ENCODE data around the gene DCLK1.

DCLK1 gene

DNA sequence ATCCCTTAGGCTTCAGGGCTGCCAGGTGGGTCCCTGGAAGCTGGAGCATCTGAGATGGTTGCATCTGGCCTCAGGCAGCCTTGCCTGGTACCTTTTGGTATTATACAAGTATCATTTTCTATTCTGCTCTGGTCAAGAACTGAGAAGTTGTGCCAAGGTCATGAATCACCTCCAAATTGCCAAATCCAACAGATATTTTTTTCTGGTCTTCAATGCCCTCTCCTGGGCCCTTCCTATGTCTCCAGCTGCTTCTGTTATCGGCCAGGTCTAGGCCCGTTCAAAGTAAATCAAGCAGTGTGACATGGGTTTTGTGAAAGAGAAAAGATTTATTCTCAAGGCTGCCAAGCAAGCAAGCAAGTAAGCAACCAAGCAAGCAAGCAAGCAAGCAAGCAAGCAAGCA, 383.6 kb downstream of the DCLK1 start:
- Histone ChIP-seq H3K4me1 (ENCODE audit: control insufficient read depth in 1 of 2, insufficient read depth in 2 of 2, low read length in 2 of 2) (no peaks in the 10 kb centered on the region), H3K79me1 (ENCODE audit: low read length) (no peaks in the 10 kb centered on the region), H3K23ac (ENCODE audit: low read length) (no peak overlapping the region), H3K4me3 (ENCODE audit: low read depth, low read length) (no peak overlapping the region), H2BK5ac (ENCODE audit: low read depth, low read length, poor library complexity) (no peak overlapping the region), H3K9me3 (ENCODE audit: insufficient read depth, low read depth, low read length) (no peaks in the 10 kb centered on the region), H3K9ac (ENCODE audit: low read length) (no peak overlapping the region), H4K91ac (ENCODE audit: low read depth, low read length) (no peak overlapping the region), H4K8ac (ENCODE audit: low read depth, low read length) (no peak overlapping the region), H3K18ac (ENCODE audit: low read length) (no peak overlapping the region), H4K12ac (ENCODE audit: low read depth, low read length) (no peak overlapping the region), H3K27ac (ENCODE audit: low read depth, low read length) (no peak overlapping the region), H2BK120ac (ENCODE audit: insufficient read depth, low read length, poor library complexity) (no peak overlapping the region), H3K4ac (ENCODE audit: low read depth, low read length) (no peak overlapping the region), H3K14ac (ENCODE audit: low read length) (no peak overlapping the region), H2AFZ (ENCODE audit: insufficient read depth, low read length, poor library complexity) (no peak overlapping the region), H3K79me2 (ENCODE audit: control insufficient read depth, insufficient read depth, low read length, poor library complexity) (no peaks in the 10 kb centered on the region), H2BK12ac (ENCODE audit: low read length) (no peak overlapping the region), H3K36me3 (ENCODE audit: control insufficient read depth in 1 of 2, insufficient read depth in 2 of 2, low read length in 2 of 2) (no peaks in the 10 kb centered on the region), H3K4me2 (ENCODE audit: low read length) (no peak overlapping the region), H2AK5ac (ENCODE audit: low read length) (no peak overlapping the region), H3K27me3 (ENCODE audit: insufficient read depth, low read length) (no peaks in the 10 kb centered on the region)
- no CpG with 5 or more reads among the region's 2 CpGs for WGBS (ENCODE audit: extremely low coverage, insufficient coverage, insufficient read length)
- no peak for DNase-seq

DNA sequence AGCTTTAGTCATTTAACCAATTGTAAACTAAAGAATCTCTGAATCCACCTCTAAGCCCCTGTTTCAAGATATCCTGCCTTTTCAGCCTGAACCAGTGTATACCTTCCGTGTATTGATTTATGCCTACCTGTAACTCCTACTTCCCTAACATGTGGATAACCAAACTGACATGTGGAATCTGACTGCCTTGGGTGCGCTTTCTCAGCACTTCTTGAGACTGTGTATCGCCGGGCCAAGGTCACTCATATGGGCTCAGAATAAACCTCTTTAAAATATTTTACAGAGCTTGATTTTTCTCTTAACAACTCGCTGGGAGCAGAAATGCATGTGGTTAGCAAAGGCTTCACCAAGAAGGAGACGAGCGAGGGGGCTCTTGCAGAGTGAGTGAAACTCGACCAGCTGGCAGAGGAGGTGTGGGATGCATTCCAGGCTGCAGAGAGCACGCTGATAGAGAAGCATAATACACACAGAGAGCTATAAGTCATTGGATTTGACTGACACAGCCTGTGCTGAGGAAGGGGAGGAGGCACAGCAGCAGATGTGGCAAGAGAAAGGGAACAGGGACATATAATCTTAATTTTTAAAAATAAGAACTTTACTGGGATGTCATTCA, 386.5 kb downstream of the DCLK1 start:
- H3K23ac ChIP-seq (ENCODE audit: low read length): no peak overlapping the region
- no peak overlapping the region for H4K12ac ChIP-seq (ENCODE audit: low read depth, low read length)
- no peaks in the 10 kb centered on the region for H3K4me1 ChIP-seq (ENCODE audit: control insufficient read depth in 1 of 2, insufficient read depth in 2 of 2, low read length in 2 of 2)
- no peaks in the 10 kb centered on the region for H3K36me3 ChIP-seq (ENCODE audit: control insufficient read depth in 1 of 2, insufficient read depth in 2 of 2, low read length in 2 of 2)
- no peak overlapping the region for H3K4ac ChIP-seq (ENCODE audit: low read depth, low read length)
- H3K18ac ChIP-seq (ENCODE audit: low read length): no peak overlapping the region
- H2BK12ac ChIP-seq (ENCODE audit: low read length): no peak overlapping the region
- H3K27me3 ChIP-seq (ENCODE audit: insufficient read depth, low read length): no peaks in the 10 kb centered on the region
- H3K27ac ChIP-seq (ENCODE audit: low read depth, low read length): no peak overlapping the region
- no peak overlapping the region for H2AK5ac ChIP-seq (ENCODE audit: low read length)
- no peaks in the 10 kb centered on the region for H3K79me1 ChIP-seq (ENCODE audit: low read length)
- no peak overlapping the region for H2BK120ac ChIP-seq (ENCODE audit: insufficient read depth, low read length, poor library complexity)
- DNase-seq: no peak
- H2AFZ ChIP-seq (ENCODE audit: insufficient read depth, low read length, poor library complexity): no peak overlapping the region
- no peaks in the 10 kb centered on the region for H3K9me3 ChIP-seq (ENCODE audit: insufficient read depth, low read depth, low read length)
- no peak overlapping the region for H4K8ac ChIP-seq (ENCODE audit: low read depth, low read length)
- H3K4me2 ChIP-seq (ENCODE audit: low read length): no peak overlapping the region
- WGBS (ENCODE audit: extremely low coverage, insufficient coverage, insufficient read length): no CpG with 5 or more reads among the region's 9 CpGs
- no peak overlapping the region for H3K14ac ChIP-seq (ENCODE audit: low read length)
- H3K4me3 ChIP-seq (ENCODE audit: low read depth, low read length): no peak overlapping the region
- H4K91ac ChIP-seq (ENCODE audit: low read depth, low read length): no peak overlapping the region
- no peak overlapping the region for H3K9ac ChIP-seq (ENCODE audit: low read length)
- H3K79me2 ChIP-seq (ENCODE audit: control insufficient read depth, insufficient read depth, low read length, poor library complexity): no peaks in the 10 kb centered on the region
- H2BK5ac ChIP-seq (ENCODE audit: low read depth, low read length, poor library complexity): no peak overlapping the region

DNA sequence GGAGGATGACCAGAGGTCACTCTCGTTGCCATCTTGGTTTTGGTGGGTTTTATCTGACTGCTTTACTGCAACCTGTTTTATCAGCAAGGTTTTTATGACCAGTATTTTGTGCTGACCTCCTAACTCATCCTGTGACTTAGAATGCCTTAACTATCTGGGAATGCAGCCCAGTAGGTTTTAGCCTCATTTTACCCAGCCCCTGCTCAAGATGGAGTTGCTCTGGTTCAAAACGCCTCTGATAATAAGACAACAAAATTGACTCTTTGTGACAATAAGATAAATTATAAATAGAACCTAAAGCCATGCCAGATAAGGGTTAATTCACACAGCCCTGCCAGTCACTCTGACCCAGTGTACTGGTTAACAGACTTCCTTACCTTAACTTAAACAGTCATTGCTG, 387.0 kb downstream of the DCLK1 start:
- no peak overlapping the region for H4K8ac ChIP-seq (ENCODE audit: low read depth, low read length)
- H3K4me2 ChIP-seq (ENCODE audit: low read length): no peak overlapping the region
- H3K14ac ChIP-seq (ENCODE audit: low read length): no peak overlapping the region
- no peak overlapping the region for H3K9ac ChIP-seq (ENCODE audit: low read length)
- no peaks in the 10 kb centered on the region for H3K36me3 ChIP-seq (ENCODE audit: control insufficient read depth in 1 of 2, insufficient read depth in 2 of 2, low read length in 2 of 2)
- H2AFZ ChIP-seq (ENCODE audit: insufficient read depth, low read length, poor library complexity): no peak overlapping the region
- H3K27ac ChIP-seq (ENCODE audit: low read depth, low read length): no peak overlapping the region
- no peak overlapping the region for H3K4ac ChIP-seq (ENCODE audit: low read depth, low read length)
- no CpG with 5 or more reads among the region's 2 CpGs for WGBS (ENCODE audit: extremely low coverage, insufficient coverage, insufficient read length)
- no peak overlapping the region for H3K4me3 ChIP-seq (ENCODE audit: low read depth, low read length)
- no peak overlapping the region for H4K91ac ChIP-seq (ENCODE audit: low read depth, low read length)
- no peaks in the 10 kb centered on the region for H3K9me3 ChIP-seq (ENCODE audit: insufficient read depth, low read depth, low read length)
- H3K4me1 ChIP-seq (ENCODE audit: control insufficient read depth in 1 of 2, insufficient read depth in 2 of 2, low read length in 2 of 2): no peaks in the 10 kb centered on the region
- no peaks in the 10 kb centered on the region for H3K79me1 ChIP-seq (ENCODE audit: low read length)
- DNase-seq: no peak
- H3K27me3 ChIP-seq (ENCODE audit: insufficient read depth, low read length): no peaks in the 10 kb centered on the region
- no peaks in the 10 kb centered on the region for H3K79me2 ChIP-seq (ENCODE audit: control insufficient read depth, insufficient read depth, low read length, poor library complexity)
- no peak overlapping the region for H3K23ac ChIP-seq (ENCODE audit: low read length)
- H2BK12ac ChIP-seq (ENCODE audit: low read length): no peak overlapping the region
- no peak overlapping the region for H2BK5ac ChIP-seq (ENCODE audit: low read depth, low read length, poor library complexity)
- H2BK120ac ChIP-seq (ENCODE audit: insufficient read depth, low read length, poor library complexity): no peak overlapping the region
- H4K12ac ChIP-seq (ENCODE audit: low read depth, low read length): no peak overlapping the region
- no peak overlapping the region for H2AK5ac ChIP-seq (ENCODE audit: low read length)
- H3K18ac ChIP-seq (ENCODE audit: low read length): no peak overlapping the region

DNA sequence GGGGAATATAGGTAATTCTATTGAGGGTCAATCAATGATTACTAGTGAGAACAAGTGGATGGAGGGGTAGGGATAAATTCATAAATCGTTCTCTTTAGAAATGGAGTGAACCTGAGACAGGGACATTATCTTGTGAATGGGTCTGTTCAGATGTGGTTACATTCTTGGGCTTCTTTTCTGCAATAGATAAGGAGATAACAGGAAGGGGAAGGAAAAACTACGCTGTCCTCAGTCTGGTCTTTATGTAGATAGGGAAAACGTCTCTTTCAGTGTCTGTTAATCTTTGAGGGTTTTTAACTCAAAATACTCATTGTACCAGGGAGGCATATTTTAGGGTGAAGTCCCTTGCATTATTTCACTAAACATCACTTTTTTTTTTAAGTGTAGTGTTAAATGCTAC, 388.0 kb downstream of the DCLK1 start:
- Histone ChIP-seq H2BK120ac (ENCODE audit: insufficient read depth, low read length, poor library complexity) (no peak overlapping the region), H3K9me3 (ENCODE audit: insufficient read depth, low read depth, low read length) (no peaks in the 10 kb centered on the region), H3K23ac (ENCODE audit: low read length) (no peak overlapping the region), H3K4me1 (ENCODE audit: control insufficient read depth in 1 of 2, insufficient read depth in 2 of 2, low read length in 2 of 2) (no peaks in the 10 kb centered on the region), H3K79me1 (ENCODE audit: low read length) (no peaks in the 10 kb centered on the region), H3K18ac (ENCODE audit: low read length) (no peak overlapping the region), H2AK5ac (ENCODE audit: low read length) (no peak overlapping the region), H2AFZ (ENCODE audit: insufficient read depth, low read length, poor library complexity) (no peak overlapping the region), H3K27me3 (ENCODE audit: insufficient read depth, low read length) (no peaks in the 10 kb centered on the region), H3K9ac (ENCODE audit: low read length) (no peak overlapping the region), H3K4me2 (ENCODE audit: low read length) (no peak overlapping the region), H2BK5ac (ENCODE audit: low read depth, low read length, poor library complexity) (no peak overlapping the region), H3K14ac (ENCODE audit: low read length) (no peak overlapping the region), H3K36me3 (ENCODE audit: control insufficient read depth in 1 of 2, insufficient read depth in 2 of 2, low read length in 2 of 2) (no peaks in the 10 kb centered on the region), H4K91ac (ENCODE audit: low read depth, low read length) (no peak overlapping the region), H3K79me2 (ENCODE audit: control insufficient read depth, insufficient read depth, low read length, poor library complexity) (no peaks in the 10 kb centered on the region), H3K4me3 (ENCODE audit: low read depth, low read length) (no peak overlapping the region), H4K8ac (ENCODE audit: low read depth, low read length) (no peak overlapping the region), H4K12ac (ENCODE audit: low read depth, low read length) (no peak overlapping the region), H3K27ac (ENCODE audit: low read depth, low read length) (no peak overlapping the region), H2BK12ac (ENCODE audit: low read length) (no peak overlapping the region), H3K4ac (ENCODE audit: low read depth, low read length) (no peak overlapping the region)
- peak in 1 of 2 donors; percentile 45 for DNase-seq
- WGBS (ENCODE audit: extremely low coverage, insufficient coverage, insufficient read length): no CpG with 5 or more reads among the region's 3 CpGs

Measured in trophoblast cell (in vitro differentiated cells and primary cell).